Osteocyte (in vitro differentiated cells): ENCODE results near the gene TLCD3B. TPM values are rescaled to one million over a fixed set of nuclear protein-coding genes. Genes with fewer than 3 reads are reported as not detected.
A peak's percentile ranks its signal among the peaks of the same experiment; 100 is the strongest.
"Not testable (repeated sequence)": the region's sequence is repeated elsewhere in the genome, so short reads cannot be mapped to it uniquely, and the experiment has no call there.

Source experiments
- DNase-seq: peaks from one replicate; pipeline ENCODE4 v3.0.0; 2021; ENCODE audit warnings: mixed read lengths; ENCODE audit not compliant: unreplicated experiment; ENCODE audit errors: extremely low spot score
- H3K27ac Mint-ChIP-seq: one replicate; pipeline ENCODE4 v1.8.0; 2021; ENCODE audit warnings: mild to moderate bottlenecking, mixed read lengths; ENCODE audit not compliant: unreplicated experiment
- H3K27me3 Mint-ChIP-seq: one replicate; pipeline ENCODE4 v1.8.0; 2021; ENCODE audit warnings: mixed read lengths; ENCODE audit not compliant: unreplicated experiment
- H3K36me3 Mint-ChIP-seq: one replicate; pipeline ENCODE4 v1.8.0; 2021; ENCODE audit warnings: mixed read lengths; ENCODE audit not compliant: unreplicated experiment
- H3K4me1 Mint-ChIP-seq: one replicate; pipeline ENCODE4 v1.8.0; 2021; ENCODE audit warnings: mixed read lengths; ENCODE audit not compliant: unreplicated experiment
- H3K4me3 Mint-ChIP-seq: one replicate; pipeline ENCODE4 v1.8.0; 2021; ENCODE audit warnings: mild to moderate bottlenecking, moderate library complexity, mixed read lengths; ENCODE audit not compliant: unreplicated experiment
- H3K9me3 Mint-ChIP-seq: one replicate; pipeline ENCODE4 v1.8.0; 2021; ENCODE audit warnings: mixed read lengths; ENCODE audit not compliant: unreplicated experiment
- total RNA-seq: library from RNA; stranded (reverse); gene quantifications from 2 replicates; pipeline ENCODE4 v1.2.1, GENCODE V29; 2021
- TF ChIP-seq, protein P1 (sequence below): fragments of 200-600 bp; sonication (generic); IDR thresholded peaks from 2 replicates; pipeline ENCODE4 v1.5.0; 2021; ENCODE audit warnings: antibody characterized with exemption, mild to moderate bottlenecking, moderate library complexity

The TLCD3B gene
- total RNA-seq, 1 donor from 2014 or later: 0.32 TPM

GRCh38 chr16:30041841-30042240 is 10.8 kb upstream of the TLCD3B start:
- H3K36me3 Mint-ChIP-seq: no peaks in the 10 kb centered on the region
- no peak overlapping the region for H3K4me3 Mint-ChIP-seq
- DNase-seq: no peak
- H3K4me1 Mint-ChIP-seq: no peaks in the 10 kb centered on the region
- TF ChIP-seq, protein P1, sequence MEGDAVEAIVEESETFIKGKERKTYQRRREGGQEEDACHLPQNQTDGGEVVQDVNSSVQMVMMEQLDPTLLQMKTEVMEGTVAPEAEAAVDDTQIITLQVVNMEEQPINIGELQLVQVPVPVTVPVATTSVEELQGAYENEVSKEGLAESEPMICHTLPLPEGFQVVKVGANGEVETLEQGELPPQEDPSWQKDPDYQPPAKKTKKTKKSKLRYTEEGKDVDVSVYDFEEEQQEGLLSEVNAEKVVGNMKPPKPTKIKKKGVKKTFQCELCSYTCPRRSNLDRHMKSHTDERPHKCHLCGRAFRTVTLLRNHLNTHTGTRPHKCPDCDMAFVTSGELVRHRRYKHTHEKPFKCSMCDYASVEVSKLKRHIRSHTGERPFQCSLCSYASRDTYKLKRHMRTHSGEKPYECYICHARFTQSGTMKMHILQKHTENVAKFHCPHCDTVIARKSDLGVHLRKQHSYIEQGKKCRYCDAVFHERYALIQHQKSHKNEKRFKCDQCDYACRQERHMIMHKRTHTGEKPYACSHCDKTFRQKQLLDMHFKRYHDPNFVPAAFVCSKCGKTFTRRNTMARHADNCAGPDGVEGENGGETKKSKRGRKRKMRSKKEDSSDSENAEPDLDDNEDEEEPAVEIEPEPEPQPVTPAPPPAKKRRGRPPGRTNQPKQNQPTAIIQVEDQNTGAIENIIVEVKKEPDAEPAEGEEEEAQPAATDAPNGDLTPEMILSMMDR: peak; percentile 62
- no peaks in the 10 kb centered on the region for H3K9me3 Mint-ChIP-seq
- no peak overlapping the region for H3K27ac Mint-ChIP-seq
- H3K27me3 Mint-ChIP-seq: peaks cover 8% of the 10 kb centered on the region

- peaks cover 15% of the 10 kb centered on the region for H3K27me3 Mint-ChIP-seq
- not testable (repeated sequence) for DNase-seq, H3K36me3 Mint-ChIP-seq, H3K9me3 Mint-ChIP-seq, H3K4me1 Mint-ChIP-seq, H3K27ac Mint-ChIP-seq, H3K4me3 Mint-ChIP-seq
Measured at GRCh38 chr16:30040690-30041089, 9.6 kb upstream of the TLCD3B start.

DNA sequence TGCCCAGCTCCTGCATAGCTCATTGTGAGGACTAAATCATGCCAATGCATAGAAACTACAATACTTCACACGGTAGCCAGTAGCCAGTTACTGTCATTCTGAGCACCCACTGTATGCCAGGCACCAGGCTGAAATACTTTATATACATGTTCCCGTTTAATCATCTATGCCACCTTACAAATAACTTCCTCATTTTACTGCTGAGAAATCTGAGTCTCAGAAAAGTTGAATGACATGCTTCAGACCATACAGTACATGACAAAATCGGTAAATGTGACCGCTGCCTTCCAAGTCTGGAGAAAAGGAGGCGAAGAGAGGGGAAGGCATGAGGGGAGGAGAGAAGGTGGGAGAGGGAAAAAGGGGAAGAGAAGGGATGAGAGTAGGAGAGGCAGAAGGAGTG is 9.2 kb upstream of the TLCD3B start:
- Mint-ChIP-seq H3K27me3 (peaks cover 20% of the 10 kb centered on the region), H3K9me3 (no peaks in the 10 kb centered on the region), H3K27ac (no peak overlapping the region), H3K4me1 (no peaks in the 10 kb centered on the region), H3K4me3 (no peak overlapping the region), H3K36me3 (no peaks in the 10 kb centered on the region)
- TF ChIP-seq, protein P1: no peak
- no peak for DNase-seq

DNA sequence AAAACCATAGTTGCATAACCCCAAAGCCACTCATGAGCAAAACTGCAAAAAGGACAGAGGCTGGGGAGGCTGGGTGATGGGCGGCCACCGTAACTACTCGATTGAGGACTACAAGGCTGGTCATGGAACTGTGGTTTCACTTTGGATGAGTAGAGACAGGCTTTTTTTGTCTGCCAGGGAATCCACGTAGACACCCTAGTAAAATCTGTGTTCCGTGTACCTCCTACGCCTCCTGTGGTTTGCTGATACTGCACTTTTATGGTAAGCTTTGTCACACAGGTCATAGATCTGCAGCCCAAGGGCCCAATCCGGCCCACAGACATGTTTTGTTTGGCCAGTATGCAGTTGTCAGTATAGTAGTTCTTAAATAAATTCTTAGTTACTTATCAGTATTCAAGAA is 2.2 kb upstream of the TLCD3B start:
- Mint-ChIP-seq H3K27me3 (peaks cover 41% of the 10 kb centered on the region), H3K4me1 (peaks cover 8% of the 10 kb centered on the region), H3K9me3 (no peaks in the 10 kb centered on the region), H3K36me3 (no peaks in the 10 kb centered on the region), H3K27ac (no peak overlapping the region), H3K4me3 (no peak overlapping the region)
- DNase-seq: no peak
- TF ChIP-seq, protein P1: no peak

DNA sequence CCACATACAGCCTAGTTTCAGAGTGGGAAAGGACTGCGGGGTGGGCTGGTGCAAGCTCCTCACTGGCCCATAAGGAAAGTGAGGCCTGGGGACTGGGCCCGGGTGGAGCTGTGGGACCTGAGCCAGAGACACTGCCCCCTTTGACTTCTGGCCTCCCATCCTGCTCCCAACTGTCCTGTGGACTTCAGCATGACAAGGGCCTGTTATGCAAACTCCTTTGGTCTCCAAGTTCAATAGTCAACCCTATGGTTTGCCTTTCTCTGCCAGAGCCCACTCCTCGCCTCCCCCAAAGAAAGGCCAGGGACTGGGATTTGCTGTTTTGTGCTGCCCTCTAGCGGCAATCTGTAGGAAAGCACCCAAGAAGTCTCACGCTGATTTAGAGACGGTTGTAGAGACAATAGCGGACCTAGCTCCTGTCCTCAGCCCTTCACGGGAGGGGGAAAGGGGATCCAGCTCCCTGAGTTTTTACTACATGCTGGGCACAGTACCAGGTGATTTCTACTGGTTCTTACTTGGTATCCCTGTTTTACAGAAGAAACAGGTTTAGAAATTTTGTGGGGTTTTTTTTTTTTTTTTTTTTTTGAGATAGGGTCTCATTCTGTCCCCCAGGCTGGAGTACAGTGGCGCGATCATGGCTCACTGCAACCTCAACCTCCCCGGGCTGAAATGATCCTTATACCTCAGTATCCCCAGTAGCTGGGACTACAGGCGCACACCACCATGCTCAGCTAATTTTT is 1.2 kb upstream of the TLCD3B start:
- DNase-seq: no peak
- Mint-ChIP-seq H3K27ac (no peak overlapping the region), H3K9me3 (no peaks in the 10 kb centered on the region), H3K36me3 (no peaks in the 10 kb centered on the region), H3K4me3 (peak overlapping the region; percentile 38), H3K27me3 (peaks cover 44% of the 10 kb centered on the region), H3K4me1 (peaks cover 8% of the 10 kb centered on the region)
- TF ChIP-seq, protein P1: peak; percentile 77
